SK-N-SH (cell line): ENCODE data around the gene ADAMTSL1. TPM values are rescaled to one million over a fixed set of nuclear protein-coding genes. Genes with fewer than 3 reads are reported as not detected.

Experiments used
- CTCF ChIA-PET: fragments of 300-600, 350-600 bp; formaldehyde crosslinking; extraction: SDS; loops from one replicate; lab custom pipeline; 2021; lab: Yijun Ruan, JAX
- POLR2A ChIA-PET: fragments of 350-600 bp; sonication (Branson Sonifier 250); formaldehyde crosslinking; extraction: SDS; loops from one replicate; lab custom pipeline; 2020; ENCODE audit warnings: antibody characterized with exemption, inconsistent platforms; lab: Yijun Ruan, JAX
- DNase-seq: peaks from one replicate; pipeline ENCODE4 v3.0.0; 2012
- H2AFZ ChIP-seq: fragments of 200-600 bp; sonication (generic); 2 replicates; pipeline ENCODE4 v1.8.1; 2016; ENCODE audit warnings: antibody characterized with exemption, mild to moderate bottlenecking, low read depth
- H3F3A ChIP-seq: fragments of 200-600 bp; sonication (generic); replicated peaks from 2 replicates; pipeline ENCODE3; 2016; ENCODE audit warnings: antibody characterized with exemption, mild to moderate bottlenecking; ENCODE audit not compliant: insufficient read depth
- H3K27ac ChIP-seq, 2 experiments: fragments of 200-500 bp in 1 of 2; fragments of 200-600 bp in 1 of 2; sonication (Bioruptor generic) in 1 of 2; sonication (generic), shearing (Covaris generic) in 1 of 2; 2 replicates each; pipeline versions ENCODE4 v1.5.1 to v1.6.1; 2014 to 2016; ENCODE audit warnings: low read depth in 2 of 2, inconsistent platforms in 1 of 2, low read length in 1 of 2, mild to moderate bottlenecking in 1 of 2, mixed read lengths in 1 of 2
- H3K27me3 ChIP-seq: fragments of 200-600 bp; sonication (generic), shearing (Covaris generic); 2 replicates; pipeline ENCODE4 v1.6.1; 2016; ENCODE audit warnings: mixed run types; ENCODE audit not compliant: insufficient read depth
- H3K36me3 ChIP-seq, 2 experiments: fragments of 200-500 bp in 1 of 2; fragments of 200-600 bp in 1 of 2; sonication (Bioruptor generic) in 1 of 2; sonication (generic) in 1 of 2; replicated peaks in 1 of 2; 2 replicates each; pipeline versions ENCODE3 to v1.5.1; 2014 to 2016; ENCODE audit warnings: low read length in 1 of 2, mild to moderate bottlenecking in 1 of 2; ENCODE audit not compliant: insufficient read depth in 2 of 2, control insufficient read depth in 1 of 2
- H3K4me1 ChIP-seq, 2 experiments: fragments of 200-500 bp in 1 of 2; fragments of 200-600 bp in 1 of 2; sonication (Bioruptor generic) in 1 of 2; sonication (generic), shearing (Covaris generic) in 1 of 2; 2 replicates each; pipeline versions ENCODE4 v1.5.1 to v1.6.1; 2014 to 2016; ENCODE audit warnings: low read depth in 1 of 2, low read length in 1 of 2, mixed run types in 1 of 2; ENCODE audit not compliant: insufficient read depth in 2 of 2, control insufficient read depth in 1 of 2
- H3K4me2 ChIP-seq: fragments of 200-600 bp; sonication (generic), shearing (Covaris generic); 2 replicates; pipeline ENCODE4 v1.6.1; 2017; ENCODE audit warnings: mixed run types
- H3K4me3 ChIP-seq, 2 experiments: fragments of 200-500 bp in 1 of 2; fragments of 200-600 bp in 1 of 2; sonication (Bioruptor generic) in 1 of 2; sonication (generic), shearing (Covaris generic) in 1 of 2; 2 replicates each; pipeline versions ENCODE4 v1.5.1 to v1.8.1; 2014 to 2016; ENCODE audit warnings: low read depth in 2 of 2, inconsistent platforms in 1 of 2, low read length in 1 of 2, mild to moderate bottlenecking in 1 of 2, mixed read lengths in 1 of 2, moderate library complexity in 1 of 2
- H3K79me2 ChIP-seq: fragments of 200-600 bp; sonication (generic); 2 replicates; pipeline ENCODE4 v1.8.1; 2017; ENCODE audit warnings: mild to moderate bottlenecking; ENCODE audit not compliant: insufficient read depth
- H3K9ac ChIP-seq: fragments of 200-600 bp; sonication (generic); 2 replicates; pipeline ENCODE4 v1.6.1; 2017; ENCODE audit warnings: mixed run types
- H3K9me2 ChIP-seq: fragments of 200-600 bp; sonication (generic); 2 replicates; pipeline ENCODE4 v1.6.1; 2017; ENCODE audit warnings: mixed run types
- H3K9me3 ChIP-seq: fragments of 200-600 bp; sonication (generic); 2 replicates; pipeline ENCODE4 v1.6.1; 2017; ENCODE audit warnings: mixed run types, mild to moderate bottlenecking, moderate library complexity
- H4K20me1 ChIP-seq: fragments of 200-600 bp; sonication (generic); 2 replicates; pipeline ENCODE4 v1.6.1; 2017; ENCODE audit warnings: mild to moderate bottlenecking, mixed run types; ENCODE audit not compliant: insufficient read depth
- ELF1 ChIP-seq: IDR thresholded peaks from 2 replicates; pipeline ENCODE4 v1.4.0; 2012
- EZH2phosphoT487 ChIP-seq: fragments of 200-600 bp; sonication (generic); IDR thresholded peaks from 2 replicates; pipeline ENCODE4 v1.6.1; 2017; ENCODE audit warnings: low read depth, mixed run types, mild to moderate bottlenecking, antibody characterized with exemption, moderate library complexity, borderline replicate concordance
- FOSL2 ChIP-seq: IDR thresholded peaks from 2 replicates; pipeline ENCODE4 v1.4.0; 2012; ENCODE audit warnings: low read depth, mild to moderate bottlenecking, moderate library complexity, borderline replicate concordance
- FOXM1 ChIP-seq: IDR thresholded peaks from 2 replicates; pipeline ENCODE4 v1.4.0; 2012; ENCODE audit warnings: low read depth, mild to moderate bottlenecking
- IRF3 ChIP-seq: fragments of 150-350 bp; IDR thresholded peaks from 2 replicates; pipeline ENCODE4 v1.6.1; 2016; ENCODE audit warnings: mild to moderate bottlenecking, low read depth, low read length
- JUND ChIP-seq: IDR thresholded peaks from 2 replicates; pipeline ENCODE4 v1.4.0; 2012
- MEF2A ChIP-seq: IDR thresholded peaks from 2 replicates; pipeline ENCODE4 v1.4.0; 2012; ENCODE audit warnings: low read depth, borderline replicate concordance
- PBX3 ChIP-seq: IDR thresholded peaks from 2 replicates; pipeline ENCODE4; 2012
- REST ChIP-seq: IDR thresholded peaks from 2 replicates; pipeline ENCODE4 v1.6.1; 2012; ENCODE audit warnings: mild to moderate bottlenecking, low read depth, low read length, moderate library complexity
- TCF12 ChIP-seq: IDR thresholded peaks from 2 replicates; pipeline ENCODE4 v1.4.0; 2012
- USF1 ChIP-seq: IDR thresholded peaks from 2 replicates; pipeline ENCODE4 v1.4.0; 2012; ENCODE audit warnings: low read depth, borderline replicate concordance
- USF2 ChIP-seq: fragments of 150-350 bp; IDR thresholded peaks from 2 replicates; pipeline ENCODE4 v1.6.1; 2017; ENCODE audit warnings: antibody characterized with exemption, low read length, low read depth, borderline replicate concordance
- WGBS: methylation state at CpG from one replicate; pipeline ENCODE4 v1.1.6; 2017; ENCODE audit warnings: low lambda C conversion rate; 5-methylcytosine and 5-hydroxymethylcytosine counted together
- polyA plus RNA-seq, 3 experiments: library from polyadenylated mRNA; depleted of rRNA; stranded (reverse); fragments of >200 nt; gene quantifications; 2 replicates each; pipeline ENCODE4 v1.2.3, GENCODE V29; 2012

The ADAMTSL1 gene
- polyA plus RNA-seq, 1 of the 3 experiments (the other 2 are of a cell fraction), result 114 TPM

GRCh38 chr9:18796696-18797270 lies 322.8 kb downstream of the ADAMTSL1 start:
- Histone ChIP-seq H3K27me3 (no peaks in the 10 kb centered on the region), H3K4me1 (peaks cover 12 to 36% of the 10 kb centered on the region in 2 experiments), H3K9ac (no peak overlapping the region), H3K79me2 (peaks cover 12% of the 10 kb centered on the region; the same call in 1 of the 2 replicates), H3F3A (peaks cover 39% of the 10 kb centered on the region)
- DNase-seq, result peak; percentile 10
- TF ChIP-seq JUND (no peak), TCF12 (no peak), USF2 (no peak), EZH2phosphoT487 (no peak), FOSL2 (no peak), IRF3 (no peak), MEF2A (no peak)
- TF ChIP-seq, all 33 proteins: peak for 0
- Histone ChIP-seq H3K9me3 (no peaks in the 10 kb centered on the region), H3K27ac (peak overlapping the region; percentile 40 to 81; a peak in 2 of 4 replicates), H4K20me1 (no peaks in the 10 kb centered on the region), H3K9me2 (no peaks in the 10 kb centered on the region), H3K4me2 (no peak overlapping the region; the same call in 1 of the 2 replicates), H2AFZ (no peak overlapping the region), H3K4me3 (no peak overlapping the region), H3K36me3 (peaks cover 9 to 46% of the 10 kb centered on the region in 2 experiments)
- POLR2A ChIA-PET, result no interaction called here
- CTCF ChIA-PET, result interaction anchor here (1.0 to 1.1 kb wide), 2 partner anchors 232 to 552 kb away, joined by 4 read pairs; no protein-coding TSS in a partner anchor
- WGBS, result 67% methylated on average over 3 of the region's 3 CpGs

GRCh38 chr9:18798106-18798505 lies 324.2 kb downstream of the ADAMTSL1 start:
- peaks cover 43% of the 10 kb centered on the region for H3F3A ChIP-seq
- H3K79me2 ChIP-seq, result peaks cover 24% of the 10 kb centered on the region
- H3K4me1 ChIP-seq, result peaks cover 12 to 36% of the 10 kb centered on the region in 2 experiments
- H3K36me3 ChIP-seq, result peaks cover 9 to 47% of the 10 kb centered on the region in 2 experiments
- no peak overlapping the region for H3K4me3 ChIP-seq
- H3K27me3 ChIP-seq, result no peaks in the 10 kb centered on the region
- H3K9ac ChIP-seq, result peak overlapping the region; percentile 34; the same call in 1 of the 2 replicates
- H3K27ac ChIP-seq, result peak overlapping the region in 1 of 2 experiments; percentile 81; a peak in 2 of 4 replicates
- H4K20me1 ChIP-seq, result no peaks in the 10 kb centered on the region
- no peak overlapping the region for H2AFZ ChIP-seq
- H3K4me2 ChIP-seq, result no peak overlapping the region
- CTCF ChIA-PET, result interaction anchor here (1.2 kb wide), 1 partner anchor 10 kb away, joined by 3 read pairs; no protein-coding TSS in a partner anchor
- no peak for DNase-seq
- H3K9me2 ChIP-seq, result no peaks in the 10 kb centered on the region
- 8% methylated on average over 1 of the region's 1 CpG for WGBS
- TF ChIP-seq FOXM1, result no peak
- peak; percentile 23; the same call in 1 of the 2 replicates for TF ChIP-seq PBX3
- TF ChIP-seq USF1, result no peak
- TF ChIP-seq REST, result no peak
- no peak for TF ChIP-seq ELF1
- POLR2A ChIA-PET, result no interaction called here
- no peaks in the 10 kb centered on the region for H3K9me3 ChIP-seq
